NOMO-1 treated with dmso at 0.1 percent for 144 hours (cell line): ENCODE data around the gene KLHL8.
"Not testable (repeated sequence)": the region's sequence is repeated elsewhere in the genome, so short reads cannot be mapped to it uniquely, and the experiment has no call there.

Source experiments
- DNase-seq: peaks from one replicate; lab custom pipeline; 2025; ENCODE audit not compliant: unreplicated experiment; lab: John Stamatoyannopoulos, UW

Gene KLHL8

DNA sequence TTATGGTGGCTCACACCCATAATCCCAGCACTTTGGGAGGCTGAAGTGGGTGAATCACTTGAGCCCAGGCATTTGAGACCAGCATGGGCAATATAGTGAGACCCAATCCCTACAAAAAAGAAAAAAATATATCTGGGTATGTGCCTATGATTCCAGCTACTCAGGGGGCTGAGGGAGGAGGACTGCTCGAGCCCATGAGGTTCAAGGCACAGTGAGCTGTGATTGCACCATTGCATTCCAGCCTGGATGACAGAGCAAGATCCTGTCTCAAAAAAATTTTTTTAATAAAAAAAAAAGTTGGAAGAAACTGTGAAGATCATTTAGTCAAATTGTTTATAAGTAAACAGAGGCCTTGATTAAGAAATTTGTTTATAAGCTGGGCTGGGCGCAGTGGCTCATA is 39.7 kb downstream of the KLHL8 start:
- no peak for DNase-seq

DNA sequence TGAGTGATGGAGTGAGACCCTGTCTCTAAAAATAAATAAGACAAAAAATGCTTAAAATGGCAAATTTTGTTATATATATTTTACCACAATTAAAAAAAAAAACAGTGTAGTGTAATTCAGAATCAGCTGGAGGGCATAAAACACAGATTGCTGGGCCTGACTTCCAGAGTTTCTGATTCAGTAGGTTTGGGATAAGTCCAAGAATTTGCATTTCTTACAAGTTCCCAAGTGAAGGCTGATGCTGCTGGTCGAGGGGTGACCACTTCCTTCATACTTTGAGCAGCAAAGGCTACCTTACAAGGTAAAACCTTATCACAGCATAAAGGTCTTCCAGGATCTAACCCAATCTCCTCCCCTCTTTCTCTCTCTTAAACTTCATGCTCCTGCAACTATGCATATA is 40.7 kb downstream of the KLHL8 start:
- no peak for DNase-seq

DNA sequence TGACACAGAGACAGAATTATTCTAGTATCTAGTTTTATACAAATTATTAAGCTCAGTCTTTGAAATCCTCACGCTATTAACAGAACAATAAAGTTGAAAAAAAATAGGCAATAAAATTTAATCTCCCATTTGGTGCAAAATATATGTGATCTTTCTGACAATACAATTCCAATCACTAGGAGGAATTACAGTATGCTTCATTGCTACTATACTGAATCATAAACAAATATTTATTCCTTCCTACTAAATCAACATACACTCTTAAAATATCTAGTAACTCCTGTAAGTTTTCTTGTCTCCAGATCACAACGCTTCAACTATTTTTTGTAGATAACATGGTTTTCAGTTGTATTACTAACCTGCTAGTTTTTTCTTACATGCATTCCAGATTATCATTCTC is 45.7 kb downstream of the KLHL8 start:
- DNase-seq = no peak

DNA sequence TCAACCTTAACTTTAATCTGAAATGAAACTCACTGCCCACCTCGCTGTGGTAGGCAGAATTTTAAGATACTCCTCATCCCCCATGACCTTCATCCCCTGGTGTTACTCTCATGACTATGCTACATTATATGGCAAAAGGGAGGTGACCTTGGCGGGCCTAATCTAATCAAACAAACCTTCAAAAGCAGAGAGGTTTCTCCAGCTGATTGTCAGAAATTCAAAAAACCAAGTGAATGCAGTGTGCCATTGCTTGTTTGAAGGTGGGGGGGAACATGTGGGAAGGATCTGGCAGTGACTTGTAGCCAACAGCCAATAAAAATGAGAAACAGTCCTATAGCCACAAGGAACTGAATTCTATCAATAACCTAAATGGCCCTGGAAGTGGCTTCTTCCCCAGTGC is 48.5 kb downstream of the KLHL8 start:
- no peak for DNase-seq

DNA sequence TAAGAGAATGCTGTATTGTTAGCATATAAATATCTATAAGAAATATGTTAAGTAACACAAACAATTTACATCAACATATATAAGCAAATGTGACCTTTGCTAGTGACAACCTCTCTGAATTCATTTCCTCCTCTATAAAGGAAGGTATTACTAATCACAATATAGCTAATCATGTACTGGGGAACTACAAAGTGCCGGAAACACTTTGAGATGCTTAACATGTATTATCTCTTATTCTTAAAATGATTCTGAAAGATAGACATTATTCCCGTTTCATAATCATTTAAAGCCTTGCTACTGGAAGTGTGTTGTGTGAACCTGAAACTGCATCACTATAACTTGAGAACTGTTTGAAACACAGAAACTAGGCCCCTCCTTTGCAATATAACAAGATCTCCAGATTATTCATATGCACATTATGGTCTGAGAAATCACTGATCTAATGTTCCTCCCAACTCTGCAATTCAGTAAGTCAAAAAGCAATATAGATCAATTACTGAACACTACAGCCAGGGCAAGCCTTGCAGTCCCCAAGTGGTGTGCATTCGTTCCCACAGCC is 54.0 kb downstream of the KLHL8 start:
- DNase-seq = no peak

DNA sequence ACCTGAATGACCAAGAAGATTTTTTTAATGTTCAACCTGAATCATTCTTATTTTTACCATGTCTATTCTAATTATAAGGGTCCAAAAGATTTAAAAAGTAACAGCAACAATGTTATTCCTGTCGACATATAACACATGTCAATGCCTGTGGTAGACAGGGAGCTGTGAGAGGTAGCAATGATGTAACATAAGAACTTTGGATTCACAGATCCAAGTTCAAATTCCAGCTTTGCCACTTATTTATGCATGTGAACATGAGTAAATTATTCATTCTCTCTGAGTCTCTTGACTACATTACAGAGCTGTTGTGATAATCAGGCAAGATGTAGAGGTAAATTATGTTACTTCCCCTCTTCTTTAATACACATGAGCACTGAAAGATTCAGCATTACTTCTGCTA is 54.5 kb downstream of the KLHL8 start:
- no peak for DNase-seq

DNA sequence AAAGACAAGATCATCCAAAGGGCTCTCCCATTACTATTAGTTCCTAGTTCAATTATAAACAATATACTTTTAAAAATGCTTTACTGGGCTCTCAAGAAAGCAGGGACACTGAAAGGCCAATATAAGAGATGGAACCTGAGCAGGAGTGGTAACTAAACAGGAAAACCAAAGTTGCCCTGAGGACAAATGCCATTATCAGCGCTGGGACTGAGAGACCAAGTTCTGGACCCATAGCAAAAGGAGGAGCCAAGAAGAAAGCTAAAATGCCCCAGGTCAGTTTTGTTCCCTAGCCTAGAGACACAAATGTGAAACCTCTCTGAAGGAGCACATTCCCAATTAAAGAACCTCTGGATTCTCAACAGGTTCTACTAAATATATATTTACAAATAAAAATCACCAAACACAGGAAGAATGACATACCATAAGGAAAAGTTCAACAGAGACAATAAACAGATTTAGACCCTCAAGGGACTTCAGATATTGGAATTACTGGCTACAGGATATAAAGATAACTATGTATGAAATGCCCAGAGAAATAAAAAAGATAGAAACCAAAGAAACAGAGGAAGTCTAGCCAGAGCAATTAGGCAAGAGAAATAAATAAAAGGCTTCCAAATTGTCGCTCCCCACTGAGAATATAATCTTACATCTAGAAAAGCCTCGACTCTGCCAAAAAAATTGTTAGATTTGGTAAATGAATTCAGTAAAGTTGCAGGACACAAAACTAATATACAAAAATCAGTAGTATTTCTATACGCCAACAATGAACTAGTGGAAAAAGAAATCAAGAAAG is 67.1 kb downstream of the KLHL8 start:
- no peak for DNase-seq

DNA sequence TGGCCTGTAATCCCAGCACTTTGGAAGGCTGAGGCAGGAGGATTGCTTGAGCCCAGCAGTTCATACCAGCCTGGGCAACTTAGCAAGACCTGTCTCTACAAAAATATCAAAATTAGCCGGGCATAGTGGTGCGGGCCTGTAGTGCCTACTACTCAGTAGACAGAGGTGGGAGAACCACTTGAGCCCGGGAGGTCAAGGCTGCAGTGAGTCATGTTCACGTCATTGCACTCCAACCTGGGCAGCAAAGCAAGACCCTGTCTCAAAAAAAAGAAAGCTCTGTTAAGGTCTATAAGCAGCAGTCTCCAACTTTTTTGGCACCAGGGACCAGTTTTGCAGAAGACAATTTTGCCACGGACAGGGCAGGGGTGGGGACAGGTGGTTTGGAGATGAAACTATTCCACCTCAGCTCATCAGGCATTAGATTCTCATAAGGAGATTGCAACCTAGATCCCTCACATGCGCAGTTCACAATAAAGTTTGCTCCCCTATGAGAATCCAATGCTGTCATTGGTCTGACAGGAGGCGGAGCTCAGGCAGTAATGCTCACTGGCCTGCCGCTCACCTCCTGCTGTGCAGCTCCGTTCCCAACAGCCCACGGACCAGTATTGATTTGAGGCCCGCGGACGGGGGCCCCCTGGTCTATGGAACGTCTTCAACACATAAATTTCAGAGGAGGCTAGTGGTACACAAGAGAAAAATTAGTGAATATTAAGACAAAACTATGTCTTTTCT is 67.9 kb downstream of the KLHL8 start:
- DNase-seq = no peak

DNA sequence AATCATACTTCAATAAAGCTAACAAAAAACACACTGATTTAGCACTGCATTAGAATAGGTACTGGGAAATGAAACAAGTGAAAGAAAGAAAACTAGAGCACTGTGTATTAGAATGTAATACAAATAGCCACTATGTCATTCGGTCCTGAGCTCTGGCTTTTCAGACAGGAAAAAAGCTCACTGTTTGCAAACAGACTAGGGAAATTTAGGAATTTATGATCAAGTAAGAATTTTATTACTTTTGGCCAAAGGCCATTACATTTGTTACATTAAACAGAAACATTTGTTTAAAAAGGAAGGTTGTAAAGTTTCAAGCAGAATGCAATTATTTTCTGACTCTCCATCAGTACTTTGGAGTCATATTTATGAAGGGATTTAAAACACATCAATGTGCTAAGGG is 68.7 kb downstream of the KLHL8 start:
- no peak for DNase-seq

DNA sequence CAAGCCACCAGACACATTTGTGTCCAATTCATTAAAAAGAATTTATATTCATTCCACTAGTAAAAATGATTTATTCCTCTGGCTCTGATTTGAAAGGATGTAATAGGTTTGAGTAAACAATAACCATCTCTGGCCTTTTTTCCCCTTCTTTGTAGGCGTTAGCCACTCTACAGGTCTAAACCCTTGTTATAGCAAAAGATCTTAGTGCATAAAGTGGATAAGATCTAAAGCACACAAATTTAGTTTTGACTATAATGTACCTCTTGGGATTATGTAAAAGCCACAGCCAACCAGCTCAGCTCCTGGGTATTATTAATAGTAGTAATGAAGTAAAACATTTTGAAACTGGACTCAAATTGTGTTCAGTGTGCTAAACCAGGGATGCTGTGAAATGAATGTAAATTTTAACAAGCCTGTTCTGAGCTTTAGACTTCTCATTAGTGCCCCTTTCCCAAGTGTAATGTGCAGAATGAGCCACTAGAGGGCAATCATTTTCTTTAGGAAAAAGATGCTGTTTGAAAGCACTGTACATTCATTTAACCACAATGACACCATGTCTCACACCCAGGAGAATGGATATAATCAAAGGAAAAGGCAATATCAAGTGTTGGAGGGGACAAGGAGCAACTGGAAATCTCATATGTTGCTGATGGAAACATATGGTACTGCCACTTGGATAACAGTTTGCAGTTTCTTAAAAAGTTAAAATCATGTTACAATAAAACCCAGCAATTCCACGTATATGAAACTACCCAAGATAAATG is 69.7 kb downstream of the KLHL8 start:
- DNase-seq = peak; percentile 27

DNA sequence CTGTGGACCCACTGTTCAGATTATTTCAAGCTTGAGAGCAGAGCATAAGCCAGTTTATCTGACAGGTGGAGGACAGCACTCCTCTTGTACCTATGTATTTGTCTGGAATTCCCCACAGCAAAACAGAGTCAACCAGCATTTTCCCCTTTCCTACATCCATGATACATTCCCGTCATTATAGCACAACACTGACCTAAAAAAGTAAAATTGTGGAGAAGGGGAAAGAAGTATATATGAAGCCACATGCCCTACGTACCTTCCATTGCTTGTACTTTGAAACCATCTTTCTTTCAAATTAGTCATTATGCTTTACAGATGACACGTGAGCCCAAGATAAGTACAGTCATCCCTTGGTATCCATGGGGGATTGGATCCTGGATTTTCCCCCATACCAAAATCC is 73.3 kb downstream of the KLHL8 start:
- no peak for DNase-seq

DNA sequence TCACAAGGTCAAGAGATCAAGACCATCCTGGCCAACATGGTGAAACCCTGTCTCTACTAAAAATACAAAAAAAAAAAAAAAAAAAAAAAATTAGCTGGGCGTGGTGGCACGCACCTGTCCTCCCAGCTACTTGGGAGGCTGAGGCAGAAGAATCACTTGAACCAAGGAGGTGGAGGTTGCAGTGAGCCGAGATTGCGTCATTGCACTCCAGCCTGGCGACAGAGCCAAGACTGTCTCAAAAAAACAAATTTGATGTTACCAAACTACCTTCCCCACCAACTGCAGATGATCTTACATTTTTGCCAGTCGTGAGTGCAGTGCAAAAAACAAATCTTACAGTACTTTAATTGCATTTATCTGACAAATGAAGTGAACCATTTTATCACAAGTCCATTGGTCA is 74.5 kb downstream of the KLHL8 start:
- DNase-seq = not testable (repeated sequence)

DNA sequence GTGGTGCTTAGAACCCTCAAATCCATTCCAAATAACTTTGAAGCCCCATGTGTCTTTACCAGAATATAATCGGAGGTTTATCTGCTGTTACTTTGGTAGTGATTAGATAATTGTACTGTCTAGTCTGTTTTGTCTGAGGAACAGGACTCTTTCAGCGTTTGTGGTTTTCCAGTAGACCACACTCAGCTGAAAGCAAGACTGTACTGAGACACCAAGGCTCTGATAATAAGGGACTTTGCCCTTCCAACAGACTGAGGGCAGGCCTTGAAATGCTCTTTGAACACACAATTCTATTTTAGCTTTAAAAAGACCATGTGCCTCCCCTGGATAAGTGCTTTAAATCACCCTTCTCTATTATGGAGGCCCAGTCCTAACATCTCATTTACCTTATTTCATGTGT is 76.1 kb downstream of the KLHL8 start:
- DNase-seq = no peak

DNA sequence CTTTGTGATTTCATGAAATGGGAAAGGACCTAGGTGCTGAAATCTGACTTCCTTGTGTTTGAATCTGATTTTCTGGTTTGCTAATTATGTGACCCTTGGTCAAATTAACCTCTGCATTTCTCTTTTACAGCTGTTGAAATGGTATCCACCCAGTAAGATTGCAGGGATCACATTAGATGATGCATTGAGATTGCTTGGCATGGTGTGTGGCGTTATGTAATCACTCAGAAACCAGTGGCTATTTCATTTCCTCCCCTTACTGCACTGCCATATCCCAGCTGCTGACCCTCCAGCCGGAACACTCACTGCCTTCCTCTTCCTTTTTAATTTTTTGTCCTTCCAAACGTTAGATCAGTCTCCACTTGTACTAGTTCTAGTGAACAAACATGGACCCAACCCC is 79.0 kb downstream of the KLHL8 start:
- DNase-seq = no peak

DNA sequence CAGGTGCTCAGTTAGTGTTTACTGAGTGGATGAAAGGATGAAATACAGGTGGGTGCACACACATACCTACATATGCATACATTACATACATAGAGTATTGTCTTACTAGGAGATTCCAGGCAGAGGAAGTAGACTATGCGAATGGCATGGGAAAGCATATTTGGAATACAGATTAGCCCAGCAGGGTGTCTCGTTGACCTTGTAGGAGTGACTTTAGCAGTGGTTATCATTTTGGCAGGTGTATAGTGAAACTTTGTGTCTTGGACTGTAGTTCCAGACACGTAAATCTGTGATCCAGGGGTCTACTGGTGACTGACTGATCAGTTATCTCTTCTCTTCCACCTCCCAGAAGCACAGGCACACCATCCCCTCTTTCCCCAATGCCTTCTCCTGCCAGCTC is 86.3 kb downstream of the KLHL8 start:
- no peak for DNase-seq

DNA sequence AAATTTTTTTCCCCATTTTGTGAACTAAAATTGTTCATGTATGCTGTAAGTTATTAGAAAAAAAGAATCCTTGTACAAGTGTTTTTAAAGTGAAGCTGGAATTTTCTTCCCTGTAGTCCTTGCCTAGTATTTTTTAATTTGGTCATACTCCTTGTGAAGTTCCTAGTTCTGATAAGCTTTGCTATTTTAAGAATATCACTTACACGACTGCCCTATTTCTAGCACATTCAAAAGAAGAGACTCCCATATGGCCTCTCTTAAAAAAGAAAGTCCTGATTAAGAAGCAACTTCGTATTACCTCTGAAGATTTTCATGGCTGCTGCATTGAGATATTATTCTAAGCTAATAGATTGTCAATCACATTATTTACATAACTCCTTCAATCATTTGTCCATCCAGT is 87.2 kb downstream of the KLHL8 start:
- no peak for DNase-seq

DNA sequence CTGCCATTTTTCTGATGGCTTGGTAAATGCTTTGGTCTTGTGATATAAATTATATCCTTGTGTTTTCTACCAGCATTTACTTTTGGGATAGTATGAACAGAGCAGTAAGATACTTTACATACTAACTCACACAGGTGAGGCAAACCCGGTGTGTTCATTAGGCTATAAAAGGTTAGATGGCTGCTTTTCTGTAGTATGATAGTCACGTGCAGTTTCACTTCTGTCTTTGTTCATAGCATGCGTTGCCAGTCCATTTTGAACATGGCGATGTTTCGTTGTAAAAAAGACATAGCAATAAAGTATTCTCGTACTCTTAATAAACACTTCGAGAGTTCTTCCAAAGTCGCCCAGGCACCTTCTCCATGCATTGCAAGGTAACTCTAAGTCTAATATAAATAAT is 88.4 kb downstream of the KLHL8 start:
- DNase-seq = no peak

DNA sequence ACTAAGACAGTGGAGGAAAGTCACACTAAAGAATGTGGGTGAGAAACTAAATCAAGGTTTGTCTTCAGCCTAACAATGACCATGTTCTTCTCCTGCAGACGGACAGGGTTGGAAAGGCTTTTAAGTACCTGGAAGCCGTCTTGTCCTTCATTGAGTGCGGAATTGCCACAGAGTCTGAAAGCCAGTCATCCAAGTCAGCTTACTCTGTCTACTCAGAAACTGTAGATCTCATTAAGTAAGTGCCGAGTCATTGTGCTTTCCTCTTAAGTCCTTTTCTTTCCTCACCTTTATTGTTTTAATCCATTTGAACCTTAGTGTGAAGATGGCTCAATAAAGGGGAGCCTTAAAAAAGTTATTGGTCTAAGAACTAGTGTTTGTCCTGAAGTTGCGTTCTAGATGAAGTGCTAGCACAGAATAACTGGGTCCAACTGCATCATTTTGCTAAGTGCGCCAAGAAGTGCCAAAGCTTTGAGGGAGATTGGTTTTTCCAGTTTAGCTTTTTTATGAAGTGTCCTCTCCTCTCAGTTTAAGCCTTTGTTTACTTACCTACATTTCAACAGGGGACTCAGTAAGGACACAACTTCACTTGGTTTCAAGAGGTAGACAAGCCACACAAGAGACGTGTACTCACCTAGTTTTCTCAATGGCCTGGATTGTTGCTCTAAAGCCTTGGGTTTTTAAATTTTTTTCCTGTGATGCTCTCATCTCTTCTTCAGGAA is 89.3 kb downstream of the KLHL8 start:
- DNase-seq = no peak

DNA sequence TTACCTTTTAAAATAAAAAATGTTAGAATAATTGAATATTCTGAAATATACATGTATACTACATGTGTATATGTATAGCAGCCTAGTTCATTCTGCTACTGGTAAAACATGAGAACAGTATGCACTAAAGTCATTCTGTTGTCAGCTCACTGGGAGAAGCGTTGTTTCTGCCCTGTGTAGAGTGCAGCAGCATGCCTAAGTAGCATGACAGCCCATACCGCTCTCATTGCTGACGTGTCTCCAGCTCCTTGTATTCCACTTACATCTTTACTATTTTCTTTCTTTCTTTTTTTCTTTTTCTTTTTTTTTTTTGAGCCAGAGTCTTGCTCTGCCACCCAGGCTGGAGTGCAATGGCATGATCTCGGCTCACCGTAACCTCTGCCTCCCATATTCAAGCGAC is 90.7 kb downstream of the KLHL8 start:
- DNase-seq = no peak

DNA sequence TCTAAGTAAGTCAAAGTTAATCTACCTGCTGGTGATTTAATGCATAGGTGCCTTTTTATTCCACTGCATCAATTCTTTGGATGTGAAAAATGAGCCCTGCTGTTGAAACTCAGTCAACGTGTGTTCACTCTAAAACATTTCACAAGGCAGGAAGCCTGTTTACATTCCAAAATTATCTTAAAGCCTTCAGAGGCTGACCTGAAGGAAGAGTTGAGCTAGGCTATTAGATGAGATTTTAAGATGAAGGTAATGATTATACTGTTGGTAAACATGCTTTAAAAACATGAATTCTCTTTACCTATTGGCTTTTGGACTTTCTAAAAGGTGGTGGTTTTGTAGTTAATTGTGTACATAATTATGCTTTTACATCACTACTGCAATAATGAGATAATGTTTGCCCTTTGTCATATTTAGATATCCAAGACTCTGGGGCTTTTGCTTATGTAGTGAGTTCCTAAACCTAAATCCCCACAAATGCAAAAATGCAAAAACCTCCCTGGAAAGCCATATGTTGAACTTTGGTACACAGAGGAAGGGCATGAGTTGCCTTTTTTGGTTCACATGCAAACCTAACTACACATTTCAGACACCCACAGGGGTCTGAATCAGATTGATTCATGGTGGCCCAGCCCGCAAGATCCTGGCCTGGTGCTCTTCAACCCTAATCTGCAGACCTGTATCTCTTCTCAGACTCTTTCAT is 92.3 kb downstream of the KLHL8 start:
- DNase-seq = no peak
